Heart left ventricle (tissue), 16 donors: ENCODE results near the gene LRBA. TPM values are rescaled to one million over a fixed set of nuclear protein-coding genes. Genes with fewer than 3 reads are reported as not detected.
"Not testable (repeated sequence)": the region's sequence is repeated elsewhere in the genome, so short reads cannot be mapped to it uniquely, and the experiment has no call there.

Experiments used
- ATAC-seq, 4 donors: fragments of 200-7000 bp; cut with Tn5 transposase; one replicate each; pipeline ENCODE4 v1.9.1; 2020 to 2022; ENCODE audit warnings: moderate library complexity in 4 of 4, mild to moderate bottlenecking in 3 of 4, moderate number of reproducible peaks in 1 of 4
- DNase-seq, 5 donors: peaks; one replicate each; pipeline ENCODE4 v3.0.0-alpha.2; 2020
- H3K27ac ChIP-seq, 12 donors: fragments of 200-600 bp; sonication (generic) in 4 of 12; one replicate each; pipeline versions ENCODE4 v1.5.0 to v1.8.0; 2016 to 2022; ENCODE audit warnings: mild to moderate bottlenecking in 2 of 12
- H3K27me3 ChIP-seq, 9 donors: fragments of 200-600 bp; sonication (generic) in 2 of 9; one replicate each; pipeline versions ENCODE4 v1.5.1 to v1.8.0; 2016 to 2022; ENCODE audit warnings: mild to moderate bottlenecking in 3 of 9
- H3K36me3 ChIP-seq, 9 donors: fragments of 200-600 bp; sonication (generic) in 2 of 9; one replicate each; pipeline versions ENCODE4 v1.5.0 to v1.8.0; 2018 to 2022; ENCODE audit warnings: mild to moderate bottlenecking in 2 of 9
- H3K4me1 ChIP-seq, 12 donors: fragments of 200-600 bp; sonication (generic) in 4 of 12; one replicate each; pipeline versions ENCODE4 v1.5.0 to v1.8.0; 2016 to 2022; ENCODE audit warnings: mild to moderate bottlenecking in 3 of 12
- H3K4me3 ChIP-seq, 12 donors: fragments of 200-600 bp; sonication (generic) in 4 of 12; one replicate each; pipeline versions ENCODE4 v1.5.0 to v1.8.0; 2017 to 2022; ENCODE audit warnings: mild to moderate bottlenecking in 9 of 12, moderate library complexity in 4 of 12
- H3K9me3 ChIP-seq, 12 donors: fragments of 200-600 bp; sonication (generic) in 4 of 12; one replicate each; pipeline versions ENCODE4 v1.5.0 to v1.8.0; 2016 to 2022; ENCODE audit warnings: mild to moderate bottlenecking in 1 of 12
- CTCF ChIP-seq, 12 donors: fragments of 200-600 bp; sonication (generic) in 4 of 12; IDR thresholded peaks; one replicate each; pipeline versions ENCODE4 v1.5.0 to v1.8.0; 2018 to 2022; ENCODE audit warnings: antibody characterized with exemption in 12 of 12, mild to moderate bottlenecking in 5 of 12
- POLR2A ChIP-seq, 2 donors: fragments of 450-650 bp; IDR thresholded peaks; one replicate each; pipeline ENCODE4 v1.6.1; 2017; ENCODE audit warnings: antibody characterized with exemption in 2 of 2, mild to moderate bottlenecking in 2 of 2, moderate library complexity in 2 of 2
- WGBS, 4 donors: extraction: QIAGEN DNeasy Blood & Tissue Kit in 2 of 4; methylation state at CpG; one replicate each; pipeline versions ENCODE4 v1.1.5 to v1.1.7; 2013 to 2018; 5-methylcytosine and 5-hydroxymethylcytosine counted together
- intact Hi-C, 10 donors: fragments of 100-400 bp; cut with DNase I; formaldehyde crosslinking; loops; one replicate each; pipeline versions ENCODE4 v1.11.1 to v1.14.2; 2022
- polyA plus RNA-seq, 2 donors: library from polyadenylated mRNA; stranded (reverse); fragments of 200-250 nt; gene quantifications; one replicate each; pipeline ENCODE4 v1.2.3, GENCODE V29; 2013
- total RNA-seq, 9 donors: library from RNA; depleted of rRNA in 2 of 9; stranded (reverse); fragments of >200 nt in 2 of 9; fragmentation: NEBNext Ultra II Directional in 3 of 9; extraction: Animal tissue kit (Norgen Biotek cat#: 25700) in 3 of 9; gene quantifications; one replicate each; pipeline versions ENCODE4 v1.1.0 to v1.2.4, GENCODE V29; 2016 to 2023
- donor health status: ischemic (EF 13 %, LVEDD 7.1; RV severe dilation, severe dysfunction).
- donor health status: healthy with polysubstance abuse.
- donor health status: DM: no; HTN: yes; CAD: no.
- donor health status: DM: no; HTN: no; CAD: no.
- donor health status: ischemic (EF 25% LVEDD 6.9; RV normal size, moderate dysfunction).
- donor health status: ischemic (EF 25% LVEDD 5.7; RV mildly dilated, moderate dysfunction).
- donor health status: healthy.
- donor health status: DM: yes; HTN: yes; CAD: no.
- donor health status: ischemic (EF 35%, LVEDD 5.7; RV mildly dilated, moderate dysfunction).
- donor health status: nonischemic (EF 11% LVEDD 7.7; RV severe dilation, severe dysfunction).
- donor health status: DM: yes; HTN: yes; CAD: no.
- donor health status: PGD.
- donor health status: ischemic (EF 29% LVEDD 5.4; RV normal size, mild dysfunction).
- donor health status: nonischemic (EF 23%, LVEDD 6.1; RV moderate dilation, normal function).

LRBA gene
- total and polyA plus RNA-seq, 11 donors, result 6.5 to 35.1 (median 22.6) TPM

DNA sequence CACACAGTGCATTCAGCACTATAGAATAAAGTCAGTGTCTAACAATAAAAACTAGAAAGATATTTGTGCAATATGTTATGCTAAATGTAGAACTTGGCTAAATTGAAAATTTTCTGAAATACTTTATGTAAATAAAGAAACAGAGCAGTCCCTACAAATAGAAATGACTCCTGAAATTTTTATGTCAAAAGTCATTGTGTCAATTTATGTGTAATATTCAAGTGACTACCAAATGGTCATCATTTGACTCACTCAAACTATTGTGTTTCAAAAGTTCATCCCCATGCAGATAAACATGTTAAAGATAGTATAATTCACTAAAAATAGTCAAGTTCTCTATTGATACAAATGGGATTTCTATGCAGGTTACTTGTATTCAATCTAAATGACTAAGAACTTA lies 17.9 kb downstream of the LRBA start:
- no peak overlapping the region for H3K27ac ChIP-seq
- peaks cover 0 to 12% (median 0%) of the 10 kb centered on the region in 12 donors for H3K4me1 ChIP-seq
- no peak overlapping the region for H3K4me3 ChIP-seq
- intact Hi-C loops, result no loop called here
- no peaks in the 10 kb centered on the region for H3K36me3 ChIP-seq
- H3K9me3 ChIP-seq, result no peaks in the 10 kb centered on the region
- TF ChIP-seq CTCF (IDR thresholded peaks at IDR 0.05) (no peak), POLR2A (IDR thresholded peaks at IDR 0.05) (no peak)
- no peak for ATAC-seq
- no peak for DNase-seq
- H3K27me3 ChIP-seq, result no peaks in the 10 kb centered on the region

DNA sequence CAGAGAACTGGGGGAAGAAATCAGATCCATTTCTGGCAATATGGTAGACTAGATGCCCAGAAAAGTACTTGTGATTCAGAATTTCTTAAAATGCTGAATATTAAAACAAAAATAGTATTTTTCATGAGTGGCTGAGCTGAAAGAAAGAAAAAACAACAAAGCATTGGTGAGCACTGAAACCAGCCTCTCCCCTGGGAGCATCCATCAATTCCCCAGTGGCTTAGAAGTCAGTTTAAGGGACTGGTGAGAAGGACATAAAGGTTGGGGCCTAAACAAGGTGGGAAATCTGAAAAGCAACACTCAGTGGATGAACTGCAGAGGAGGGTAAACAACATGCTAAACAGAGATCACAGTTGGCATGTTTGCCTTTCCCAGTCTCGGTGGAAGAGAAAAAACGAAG lies 20.4 kb downstream of the LRBA start:
- Histone ChIP-seq H3K4me1 (peaks cover 0 to 11% (median 0%) of the 10 kb centered on the region in 12 donors), H3K36me3 (no peaks in the 10 kb centered on the region), H3K27ac (no peak overlapping the region), H3K27me3 (no peaks in the 10 kb centered on the region), H3K4me3 (no peak overlapping the region), H3K9me3 (no peaks in the 10 kb centered on the region)
- TF ChIP-seq CTCF (IDR thresholded peaks at IDR 0.05) (no peak), POLR2A (IDR thresholded peaks at IDR 0.05) (no peak)
- 85 to 95% (median 91%) methylated on average over 2 of the region's 2 CpGs for WGBS, 4 donors
- DNase-seq (no peak), ATAC-seq (no peak)
- intact Hi-C loops, result no loop called here

DNA sequence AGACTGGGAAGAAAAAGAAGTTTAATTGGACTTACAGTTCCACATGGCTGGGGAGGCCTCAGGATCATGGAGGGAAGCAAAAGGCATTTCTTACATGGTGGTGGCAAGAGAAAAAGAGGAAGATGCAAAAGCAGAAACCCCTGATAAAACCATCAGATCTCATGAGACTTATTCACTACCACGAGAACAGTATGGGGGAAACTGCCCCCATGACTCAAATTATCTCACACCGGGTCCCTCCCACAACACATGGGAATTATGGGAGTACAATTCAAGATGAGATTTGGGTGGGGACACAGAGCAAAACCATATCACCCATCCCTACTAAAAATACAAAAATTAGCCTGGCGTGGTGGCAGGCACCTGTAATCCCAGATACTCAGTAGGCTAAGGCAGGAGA lies 21.5 kb downstream of the LRBA start:
- intact Hi-C loops, DNase-seq, H3K27me3 ChIP-seq, H3K4me1 ChIP-seq, H3K27ac ChIP-seq, ATAC-seq, H3K4me3 ChIP-seq, H3K36me3 ChIP-seq, H3K9me3 ChIP-seq: not testable (repeated sequence)
- 72 to 95% (median 94%) methylated on average over 3 of the region's 3 CpGs for WGBS, 4 donors

GRCh38 chr4:150990993-150991392 lies 24.1 kb downstream of the LRBA start:
- H3K4me3 ChIP-seq, result no peak overlapping the region
- WGBS, 4 donors, result 65 to 100% (median 91%) methylated on average over 2 of the region's 2 CpGs
- H3K4me1 ChIP-seq, result no peaks in the 10 kb centered on the region
- ATAC-seq (no peak), DNase-seq (no peak)
- intact Hi-C loops, result no loop called here
- TF ChIP-seq POLR2A (IDR thresholded peaks at IDR 0.05) (no peak), CTCF (IDR thresholded peaks at IDR 0.05) (no peak)
- no peaks in the 10 kb centered on the region for H3K9me3 ChIP-seq
- H3K27ac ChIP-seq, result no peak overlapping the region
- H3K27me3 ChIP-seq, result no peaks in the 10 kb centered on the region
- no peaks in the 10 kb centered on the region for H3K36me3 ChIP-seq

- WGBS, 4 donors, result 92 to 97% (median 96%) methylated on average over 3 of the region's 3 CpGs
- Histone ChIP-seq H3K4me1 (no peaks in the 10 kb centered on the region), H3K36me3 (no peaks in the 10 kb centered on the region), H3K9me3 (no peaks in the 10 kb centered on the region), H3K4me3 (no peak overlapping the region), H3K27me3 (no peaks in the 10 kb centered on the region), H3K27ac (no peak overlapping the region)
- intact Hi-C loops, result no loop called here
- TF ChIP-seq POLR2A (IDR thresholded peaks at IDR 0.05) (no peak), CTCF (IDR thresholded peaks at IDR 0.05) (no peak)
- no peak for DNase-seq
- no peak for ATAC-seq
Measured at GRCh38 chr4:150990250-150990649, 24.8 kb downstream of the LRBA start.
